Measurements from ENCODE around the gene C17orf107. TPM values are rescaled to one million over a fixed set of nuclear protein-coding genes. Genes with fewer than 3 reads are reported as not detected.
"Not testable (repeated sequence)": the region's sequence is repeated elsewhere in the genome, so short reads cannot be mapped to it uniquely, and the experiment has no call there.

The C17orf107 gene
- polyA plus RNA-seq, 1 donor from 2014 or later: 0.45 TPM

- no peak overlapping the region for H3K4me3 ChIP-seq (ENCODE audit: low read length)
- no peaks in the 10 kb centered on the region for H3K27me3 ChIP-seq (ENCODE audit: insufficient read depth, low read depth, low read length)
- H3K4me2 ChIP-seq (ENCODE audit: low read length): no peak overlapping the region
- no peak overlapping the region for H2AFZ ChIP-seq (ENCODE audit: low read depth, low read length)
- H3K36me3 ChIP-seq (ENCODE audit: insufficient read depth, low read length): no peaks in the 10 kb centered on the region
- no peaks in the 10 kb centered on the region for H4K20me1 ChIP-seq (ENCODE audit: insufficient read depth)
- no peak overlapping the region for H3K9ac ChIP-seq (ENCODE audit: low read length)
- no peaks in the 10 kb centered on the region for H3K9me2 ChIP-seq (ENCODE audit: insufficient read depth, low read length)
- TF ChIP-seq RAD21 (conservative IDR thresholded peaks at IDR 0.05) (no peak), SMC3 (conservative IDR thresholded peaks at IDR 0.05; ENCODE audit: poor library complexity) (no peak), MXI1 (conservative IDR thresholded peaks at IDR 0.05; ENCODE audit: poor library complexity, severe bottlenecking) (no peak), TAF1 (IDR thresholded peaks at IDR 0.05; ENCODE audit: low read depth) (no peak), EP300 (conservative IDR thresholded peaks at IDR 0.05; ENCODE audit: poor library complexity, severe bottlenecking) (no peak), POLR2AphosphoS5 (IDR thresholded peaks at IDR 0.05) (no peak), REST (IDR thresholded peaks at IDR 0.05; ENCODE audit: borderline replicate concordance) (no peak), CTCF (IDR thresholded peaks at IDR 0.05; ENCODE audit: poor library complexity, severe bottlenecking) (no peak), EZH2 (IDR thresholded peaks at IDR 0.05; ENCODE audit: borderline replicate concordance, insufficient read depth, low read length, poor library complexity, severe bottlenecking) (no peak)
- H3K9me3 ChIP-seq (ENCODE audit: low read length): no peaks in the 10 kb centered on the region
- no peaks in the 10 kb centered on the region for H3K79me2 ChIP-seq (replicated peaks; ENCODE audit: insufficient read depth, low read length)
- no peaks in the 10 kb centered on the region for H3F3A ChIP-seq (ENCODE audit: insufficient read depth, low read length, poor library complexity, severe bottlenecking)
- no peak overlapping the region for H3K27ac ChIP-seq (ENCODE audit: low read length)
These were observed 22.0 kb downstream of the C17orf107 start for GRCh38 chr17:4921320-4921719.

- H3K79me2 ChIP-seq (replicated peaks; ENCODE audit: insufficient read depth, low read length); H3K27me3 ChIP-seq (ENCODE audit: insufficient read depth, low read depth, low read length); H3K4me3 ChIP-seq (ENCODE audit: low read length); H3K9me2 ChIP-seq (ENCODE audit: insufficient read depth, low read length); H3K4me2 ChIP-seq (ENCODE audit: low read length); H2AFZ ChIP-seq (ENCODE audit: low read depth, low read length); H3F3A ChIP-seq (ENCODE audit: insufficient read depth, low read length, poor library complexity, severe bottlenecking); H4K20me1 ChIP-seq (ENCODE audit: insufficient read depth); H3K9me3 ChIP-seq (ENCODE audit: low read length); H3K36me3 ChIP-seq (ENCODE audit: insufficient read depth, low read length); H3K9ac ChIP-seq (ENCODE audit: low read length); H3K27ac ChIP-seq (ENCODE audit: low read length): not testable (repeated sequence)
These were observed 27.4 kb downstream of the C17orf107 start for GRCh38 chr17:4926577-4927335.

Data from neural cell (in vitro differentiated cells).